GM18502 (cell line): Measurements from ENCODE around the gene IGDCC3.
"Not testable (repeated sequence)": the region's sequence is repeated elsewhere in the genome, so short reads cannot be mapped to it uniquely, and the experiment has no call there.

Experiments used
- ATAC-seq: cut with Tn5 transposase; IDR thresholded peaks from one replicate; pipeline ENCODE4 v1.9.1; 2021; ENCODE audit warnings: mild to moderate bottlenecking; ENCODE audit not compliant: unreplicated experiment, poor library complexity

The IGDCC3 gene

DNA sequence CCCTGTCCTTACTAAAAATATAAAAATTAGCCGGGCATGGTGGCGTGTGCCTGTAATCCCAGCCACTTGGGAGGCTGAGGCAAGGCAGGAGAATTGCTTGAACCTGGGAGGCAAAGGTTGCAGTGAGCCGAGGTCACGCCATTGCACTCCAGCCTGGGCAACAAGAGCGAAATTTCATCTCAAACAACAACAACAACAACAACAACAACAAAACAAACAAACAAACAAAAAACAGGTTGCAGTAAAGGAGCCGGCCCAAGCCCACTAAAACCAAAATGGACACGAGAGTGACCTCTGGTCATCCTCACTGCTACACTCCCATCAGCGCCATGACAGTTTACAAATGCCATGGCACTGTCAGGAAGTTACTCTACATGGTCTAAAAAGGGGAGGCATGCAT, 30.0 kb downstream of the IGDCC3 start:
- not testable (repeated sequence) for ATAC-seq

DNA sequence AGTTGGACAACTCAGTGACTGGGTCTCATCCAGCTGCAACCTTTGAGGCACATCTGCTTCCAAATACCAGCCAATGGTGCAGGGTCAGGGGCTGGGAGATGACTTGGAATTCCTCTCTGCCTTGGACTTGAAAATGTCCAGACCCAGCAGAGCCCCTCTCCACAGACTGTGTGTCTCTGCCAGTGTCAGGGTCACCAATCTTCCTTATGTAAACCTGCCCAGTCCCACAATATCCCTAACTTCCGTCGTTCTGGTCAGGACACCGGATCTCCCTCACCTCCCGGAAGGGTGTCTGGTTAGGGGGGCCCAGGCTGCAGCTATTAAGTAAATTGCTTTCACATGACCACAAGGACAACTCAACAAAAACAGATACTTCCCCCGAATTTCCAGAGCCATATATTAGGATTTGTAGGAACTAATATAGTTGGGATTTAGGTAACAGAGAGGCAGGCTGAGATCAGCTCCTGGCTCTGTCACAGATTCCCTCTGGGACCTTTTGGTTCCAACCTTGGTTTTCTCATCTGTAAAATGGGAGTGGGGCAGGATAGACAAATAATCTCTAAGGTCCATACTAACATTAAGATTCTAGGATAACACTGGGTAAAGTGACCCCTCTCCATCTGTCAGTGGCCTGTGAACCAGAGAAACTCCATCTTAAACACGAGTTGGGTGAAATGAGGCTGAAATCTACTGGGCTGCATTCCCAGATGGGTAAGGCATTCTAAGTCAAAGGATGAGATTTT, 30.8 kb downstream of the IGDCC3 start:
- ATAC-seq = no peak

DNA sequence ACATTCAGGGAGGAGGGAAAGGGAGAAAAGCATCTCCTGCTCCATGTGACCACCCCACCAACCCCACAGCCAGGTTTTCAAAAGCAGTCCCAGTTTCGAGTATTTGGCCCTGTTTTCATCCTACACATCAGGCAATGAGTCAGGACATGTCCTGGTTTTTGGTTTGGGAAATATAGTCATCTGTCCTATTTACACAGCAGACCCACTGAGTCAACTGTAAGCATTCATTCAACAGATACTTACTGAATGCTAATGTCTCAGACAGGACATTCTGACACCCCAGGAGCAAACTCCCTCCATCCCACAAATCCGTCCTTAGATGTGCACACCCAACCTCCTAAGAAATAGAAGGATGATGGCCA, 32.9 kb downstream of the IGDCC3 start:
- no peak for ATAC-seq

DNA sequence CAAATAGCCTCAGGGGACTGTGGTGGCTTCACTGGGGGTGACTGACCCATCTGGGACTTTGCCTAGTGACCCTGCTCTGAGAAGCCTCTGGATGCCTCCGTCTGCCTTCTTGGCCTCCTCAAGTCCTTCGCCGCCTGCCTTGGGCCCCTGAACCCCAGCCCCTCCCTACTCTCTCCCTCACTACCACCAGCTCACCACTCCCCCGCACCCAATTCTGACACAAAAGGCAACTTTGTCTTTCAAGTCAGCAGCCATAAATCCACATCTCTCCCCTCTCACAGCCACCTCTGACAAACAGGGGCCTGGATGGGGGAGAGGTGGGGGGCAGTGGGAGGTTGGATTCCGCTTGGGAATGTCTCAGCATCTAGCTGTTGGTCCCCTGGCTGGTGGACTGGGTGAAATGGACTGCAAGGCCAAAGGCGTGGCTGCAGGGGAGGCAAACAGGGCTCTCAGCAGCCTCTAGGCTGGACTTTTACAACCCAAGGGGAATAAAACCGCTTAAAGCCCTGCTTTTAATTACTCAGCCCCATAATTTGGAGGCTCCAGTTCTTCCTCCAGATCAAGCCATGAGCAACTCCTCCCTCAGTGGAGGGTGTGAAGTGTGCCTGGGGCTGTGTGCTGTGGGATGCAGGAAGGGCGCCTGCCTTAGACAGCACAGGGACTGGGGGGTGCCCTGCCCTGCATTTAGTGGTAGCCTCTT, 33.4 kb downstream of the IGDCC3 start:
- no peak for ATAC-seq

DNA sequence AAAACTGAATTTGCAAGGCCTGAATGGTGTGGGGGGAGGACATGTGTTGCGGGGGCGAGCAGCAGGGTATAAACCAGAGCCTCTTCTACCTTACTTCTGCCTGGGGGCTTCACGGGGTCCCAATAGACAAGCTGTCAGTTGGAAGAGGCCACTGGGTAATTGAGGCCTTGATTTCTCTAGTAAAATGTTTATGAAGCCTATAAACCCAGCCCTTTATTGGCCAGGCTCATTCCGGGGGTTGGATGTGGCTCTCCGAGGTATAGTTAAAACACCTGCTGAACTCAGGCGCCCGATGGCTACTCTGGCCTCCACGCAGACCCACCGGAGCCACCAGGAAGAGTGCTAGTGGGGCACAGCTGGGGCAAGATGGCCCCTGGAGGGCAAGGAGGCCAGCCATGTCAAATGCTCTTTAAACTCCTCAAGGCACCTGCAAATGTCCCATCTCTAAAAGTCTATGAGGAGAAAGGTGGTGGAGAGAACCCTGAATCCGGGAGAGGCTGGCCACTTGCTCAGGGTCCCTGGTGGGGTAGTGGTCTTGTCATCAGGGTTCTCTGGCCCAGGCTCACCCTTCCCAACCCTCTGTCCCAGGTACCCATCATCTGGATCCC, 34.3 kb downstream of the IGDCC3 start:
- ATAC-seq = no peak

DNA sequence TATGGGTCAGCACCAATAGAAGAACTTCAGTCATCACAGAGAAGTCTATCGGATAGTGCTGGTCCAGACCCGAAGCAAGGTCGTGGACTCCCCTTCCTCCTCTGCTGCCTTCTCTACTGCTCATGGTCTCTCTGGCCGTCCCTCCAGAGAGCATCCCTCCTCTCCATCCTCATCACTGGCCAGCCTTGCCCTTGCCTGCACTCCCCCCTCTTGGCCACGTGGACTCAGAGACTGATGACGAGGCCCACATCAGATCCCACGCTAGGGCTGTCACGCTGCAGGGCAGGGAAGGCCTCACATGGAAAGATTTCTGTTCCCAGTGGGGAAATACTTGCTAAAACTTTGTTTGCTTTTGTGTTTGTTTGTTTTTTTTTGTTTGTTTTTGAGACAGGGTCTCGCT, 35.3 kb downstream of the IGDCC3 start:
- no peak for ATAC-seq

DNA sequence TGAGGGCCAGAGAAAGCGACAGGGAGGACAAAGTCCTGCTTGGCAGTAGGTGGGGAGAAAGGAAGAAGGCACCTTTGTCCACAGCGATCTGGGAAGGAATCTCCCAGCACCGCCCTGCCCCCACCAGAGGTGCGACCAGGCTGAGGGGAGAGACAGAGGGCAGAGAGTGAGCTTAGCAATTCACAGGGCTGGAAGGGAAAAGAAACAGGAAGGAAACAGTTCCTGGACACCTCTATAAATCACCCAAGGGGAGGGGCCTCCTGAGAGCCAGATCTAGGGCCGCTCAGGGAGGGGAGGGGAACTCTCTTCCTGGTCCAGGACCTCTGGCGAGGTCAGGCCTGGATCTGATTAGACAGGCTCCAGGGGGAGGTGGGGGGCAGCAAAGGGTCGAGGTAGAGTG, 37.9 kb downstream of the IGDCC3 start:
- no peak for ATAC-seq

DNA sequence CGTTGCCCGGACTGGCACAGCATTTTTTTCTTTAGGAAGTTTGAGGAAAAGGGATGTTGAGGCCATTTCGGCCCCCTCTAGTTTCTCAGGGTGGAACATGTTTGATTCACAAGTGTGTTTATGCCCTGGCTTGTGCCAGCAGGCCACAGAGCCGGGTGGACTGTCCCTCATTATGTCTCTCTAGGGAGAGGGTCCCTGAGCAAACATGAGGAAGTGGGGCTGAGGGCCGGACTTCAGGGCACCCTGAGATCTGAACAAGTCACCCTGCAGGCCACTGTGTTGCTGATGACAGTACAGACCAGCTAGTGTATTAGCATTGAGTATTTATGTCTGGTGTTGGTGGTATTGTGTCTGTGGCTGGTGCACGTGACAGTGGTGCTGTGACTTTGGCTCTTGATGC, 38.4 kb downstream of the IGDCC3 start:
- ATAC-seq = no peak

DNA sequence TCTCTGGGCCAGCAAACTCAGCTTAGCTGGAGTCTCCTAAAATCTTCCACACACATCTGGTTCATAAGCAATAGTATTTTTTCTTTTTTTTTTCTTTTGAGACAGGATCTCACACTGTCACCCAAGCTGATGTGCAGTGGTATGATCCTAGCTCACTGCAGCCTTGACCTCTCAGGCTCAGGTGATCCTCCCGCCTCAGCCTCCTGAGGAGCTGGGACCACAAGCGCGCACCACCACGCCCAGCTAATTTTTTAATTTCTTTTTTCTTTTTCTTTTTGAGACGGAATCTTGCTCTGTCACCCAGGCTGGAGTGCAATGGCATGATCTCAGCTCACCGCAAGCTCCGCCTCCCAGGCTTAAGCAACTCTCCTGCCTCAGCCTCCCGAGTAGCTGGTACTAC, 39.0 kb downstream of the IGDCC3 start:
- ATAC-seq = no peak

DNA sequence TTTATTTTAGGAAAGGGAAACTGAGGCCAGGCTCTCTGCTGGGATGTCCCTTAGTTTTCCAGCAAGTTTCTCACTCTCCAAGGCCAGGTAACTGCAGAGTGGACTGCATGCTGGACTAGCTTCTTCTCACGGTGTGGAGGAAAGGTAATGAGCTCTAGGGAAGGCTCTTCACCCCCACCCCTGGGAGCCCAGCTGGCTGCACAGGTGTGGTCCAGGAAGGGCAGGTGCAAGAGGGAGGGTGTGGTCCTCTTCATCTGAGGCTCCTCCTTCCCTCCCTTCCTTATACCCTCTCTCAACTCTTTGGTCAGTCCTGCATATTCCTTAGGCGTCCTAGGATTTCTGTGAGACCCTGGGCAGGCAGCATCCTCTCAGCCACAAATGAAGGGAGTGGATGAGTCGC, 39.4 kb downstream of the IGDCC3 start:
- ATAC-seq = no peak

DNA sequence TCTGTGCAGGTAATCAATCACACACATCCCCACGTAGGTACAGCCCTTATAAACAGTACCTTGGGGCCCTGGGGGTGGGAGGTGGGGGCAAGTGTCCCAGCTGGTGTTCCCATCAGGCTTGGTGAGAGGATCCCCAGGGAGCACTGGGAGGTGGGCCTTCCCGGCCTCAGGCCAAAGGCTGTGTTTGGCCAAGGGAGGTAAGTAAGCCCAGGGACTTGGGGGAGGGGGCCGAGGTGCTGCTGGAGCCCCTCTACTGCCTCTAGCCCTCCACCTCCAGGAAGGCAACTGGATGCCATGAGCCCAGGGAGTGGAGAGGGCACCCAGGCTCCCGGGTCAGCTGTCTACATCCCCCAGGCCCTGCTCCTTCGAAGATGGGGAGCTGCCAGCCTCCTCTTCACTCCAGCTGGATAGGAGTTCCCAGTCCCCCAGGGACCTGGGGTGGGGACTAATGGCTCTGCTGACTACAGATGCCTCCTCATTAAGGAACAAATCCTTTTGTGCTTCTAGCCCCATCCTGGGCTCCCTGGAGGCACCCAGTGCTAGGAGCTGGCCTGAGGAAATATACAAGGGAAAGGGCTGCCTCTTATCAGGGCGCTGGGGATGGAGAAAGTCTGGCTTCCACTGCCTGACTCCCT, 40.2 kb downstream of the IGDCC3 start:
- ATAC-seq = no peak

DNA sequence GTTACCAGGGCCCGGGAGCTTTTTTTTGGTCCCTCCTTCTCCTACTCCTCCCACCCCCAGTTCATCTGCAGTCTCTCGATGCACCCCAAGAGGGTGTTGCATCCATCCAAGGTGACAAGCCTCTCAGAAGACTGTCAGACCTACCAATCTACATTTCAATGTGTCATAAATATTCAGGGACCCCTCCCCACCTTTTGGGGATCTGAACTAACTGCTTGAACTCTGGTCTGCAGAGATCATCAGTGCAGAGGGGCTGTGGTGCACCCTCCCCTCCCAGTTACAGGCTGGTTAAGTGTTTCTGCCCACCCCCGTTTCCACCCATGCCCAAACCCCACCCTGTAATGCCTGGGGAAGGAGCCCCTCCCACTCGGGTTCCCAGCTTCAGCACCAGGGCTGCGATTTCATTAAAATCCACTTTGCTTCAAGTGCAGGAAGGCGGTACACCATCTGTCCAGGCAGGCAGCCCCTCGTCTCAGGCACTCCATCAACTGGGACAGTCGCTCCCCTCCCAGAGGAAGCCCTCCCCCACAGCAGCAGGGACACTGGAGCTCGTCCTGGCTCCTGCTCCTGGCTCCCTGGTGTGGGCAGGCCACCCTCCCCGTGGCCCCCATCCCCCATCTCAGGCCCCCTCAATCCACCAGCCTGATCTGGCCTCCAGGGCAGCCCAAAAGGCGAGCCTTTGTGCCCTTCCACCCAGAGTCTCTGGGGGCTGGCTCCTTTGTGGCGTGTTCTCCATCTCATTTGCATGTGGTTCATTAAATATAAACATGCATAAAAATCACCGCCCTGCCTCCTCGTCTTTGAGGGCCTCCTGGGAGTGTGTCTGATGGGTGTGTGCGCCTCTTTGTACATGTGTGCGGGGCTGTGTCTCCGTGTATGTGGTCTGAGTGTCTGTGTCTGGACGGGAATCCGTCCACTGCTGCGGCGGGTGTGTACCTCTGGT, 41.0 kb downstream of the IGDCC3 start:
- ATAC-seq = no peak

DNA sequence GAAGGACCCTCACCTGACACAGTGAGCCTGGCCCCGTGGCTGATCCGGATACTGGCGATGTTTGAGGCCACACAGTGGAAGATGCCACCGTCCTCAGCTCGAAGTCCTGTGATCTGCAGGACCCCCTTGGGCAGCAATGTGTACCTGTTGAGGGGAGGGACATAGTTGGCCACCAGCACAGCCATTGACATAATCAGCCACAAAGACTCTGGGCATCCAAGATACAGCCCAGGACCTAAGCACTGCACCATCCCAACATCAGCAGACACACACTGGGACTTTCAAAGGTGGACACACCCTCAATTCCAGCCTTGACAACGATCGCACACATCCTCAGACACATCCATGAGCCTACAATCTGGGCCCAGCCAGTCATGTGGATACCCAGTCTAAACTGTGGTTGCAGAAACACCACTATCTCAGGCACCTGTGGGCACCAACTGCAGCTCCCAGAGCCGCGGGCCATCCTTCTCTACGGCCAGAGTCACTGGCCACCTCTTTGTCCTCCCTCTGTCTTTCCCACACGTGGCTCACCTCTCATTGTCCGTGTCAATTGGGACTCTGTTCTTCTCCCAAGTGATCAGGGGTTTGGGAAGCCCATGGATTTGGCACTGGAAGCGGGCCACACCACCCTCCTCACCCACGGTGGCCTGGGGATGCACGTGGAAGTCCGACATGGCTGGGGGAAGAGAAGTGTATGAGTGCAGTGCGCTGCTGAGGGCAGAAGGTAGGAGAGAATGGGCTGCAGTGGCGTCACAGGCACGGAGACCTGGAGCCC, 42.3 kb downstream of the IGDCC3 start:
- no peak for ATAC-seq

DNA sequence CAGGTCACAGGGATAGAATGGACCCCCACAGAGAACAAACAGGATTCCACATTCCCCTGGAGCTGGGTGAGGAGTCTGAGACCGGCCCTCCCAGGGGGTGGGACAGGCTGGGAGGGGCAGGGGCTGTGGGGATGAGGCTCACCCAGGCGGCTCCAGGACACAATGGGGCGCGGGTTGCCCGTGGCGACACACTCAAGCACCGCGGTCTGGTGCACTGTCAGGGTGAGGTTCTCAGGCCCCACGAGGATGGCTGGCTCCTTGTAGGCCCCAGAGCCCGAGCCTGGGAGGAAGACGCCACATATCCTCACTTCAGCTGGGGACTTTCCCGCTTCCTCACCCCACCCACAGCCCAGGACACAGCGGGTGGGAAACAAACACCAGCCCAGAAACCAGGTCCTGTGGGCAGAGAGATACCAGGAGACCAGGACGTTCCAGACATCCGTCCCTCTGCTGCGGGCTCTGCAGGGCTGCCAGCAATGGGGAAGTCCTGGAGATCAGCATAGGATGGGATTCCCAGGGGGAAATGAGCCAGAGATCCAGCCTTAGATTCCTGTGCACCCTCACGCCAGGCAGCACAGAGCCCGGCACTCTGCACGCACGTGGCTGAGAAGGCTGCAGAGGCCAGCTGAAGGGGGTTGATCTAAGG, 43.1 kb downstream of the IGDCC3 start:
- ATAC-seq = no peak

DNA sequence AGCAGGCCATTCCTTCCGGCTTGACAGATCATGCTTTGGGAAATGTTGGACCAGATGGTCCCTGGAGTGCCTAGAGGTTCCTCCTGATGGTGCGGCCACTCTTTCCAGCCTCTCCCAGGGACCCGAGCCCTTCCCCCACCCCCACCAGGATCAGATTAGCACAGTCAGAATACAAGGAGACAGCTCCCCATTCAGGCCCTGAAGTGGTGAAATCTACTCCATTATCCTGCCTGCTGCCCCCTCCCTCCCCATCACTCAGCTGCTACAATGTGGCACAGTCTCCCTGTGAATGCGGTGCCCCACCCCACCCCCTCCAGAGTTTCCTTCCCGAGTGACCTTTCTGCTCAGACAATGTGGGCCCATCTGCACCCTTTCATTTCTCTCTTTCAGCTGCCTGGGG, 43.9 kb downstream of the IGDCC3 start:
- ATAC-seq = no peak

DNA sequence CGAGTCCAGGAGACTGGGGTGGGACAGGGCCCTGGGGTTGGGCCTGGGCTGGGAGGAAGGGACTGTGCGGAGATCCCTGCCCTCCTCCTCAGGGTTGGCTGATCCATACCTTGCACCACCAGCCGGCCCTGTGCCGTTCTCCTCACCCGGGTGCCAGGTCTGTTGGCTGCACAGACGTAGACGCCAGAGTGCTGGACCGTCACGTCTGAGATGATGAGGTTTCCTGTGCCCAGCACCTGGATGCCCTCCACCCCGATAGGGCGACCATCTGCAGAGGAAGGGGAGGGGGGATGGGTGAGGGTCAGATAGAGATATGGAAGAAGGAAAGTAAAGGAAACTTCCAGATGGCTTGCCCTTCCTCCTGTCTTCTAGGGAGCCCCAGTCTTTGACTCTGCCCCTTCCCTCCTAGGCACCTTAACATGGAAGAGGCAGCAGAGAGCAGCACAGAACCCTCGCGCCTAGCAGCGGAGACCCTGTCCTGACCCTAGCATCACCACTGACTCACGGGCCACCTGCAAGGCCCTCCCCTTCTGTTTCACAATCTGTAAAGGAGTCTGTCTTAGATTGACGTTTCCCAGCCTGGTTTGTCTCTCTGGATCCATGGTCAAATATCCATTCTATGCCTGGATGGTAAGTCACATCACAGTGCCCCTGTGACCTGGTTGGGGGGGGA, 44.5 kb downstream of the IGDCC3 start:
- ATAC-seq = no peak

DNA sequence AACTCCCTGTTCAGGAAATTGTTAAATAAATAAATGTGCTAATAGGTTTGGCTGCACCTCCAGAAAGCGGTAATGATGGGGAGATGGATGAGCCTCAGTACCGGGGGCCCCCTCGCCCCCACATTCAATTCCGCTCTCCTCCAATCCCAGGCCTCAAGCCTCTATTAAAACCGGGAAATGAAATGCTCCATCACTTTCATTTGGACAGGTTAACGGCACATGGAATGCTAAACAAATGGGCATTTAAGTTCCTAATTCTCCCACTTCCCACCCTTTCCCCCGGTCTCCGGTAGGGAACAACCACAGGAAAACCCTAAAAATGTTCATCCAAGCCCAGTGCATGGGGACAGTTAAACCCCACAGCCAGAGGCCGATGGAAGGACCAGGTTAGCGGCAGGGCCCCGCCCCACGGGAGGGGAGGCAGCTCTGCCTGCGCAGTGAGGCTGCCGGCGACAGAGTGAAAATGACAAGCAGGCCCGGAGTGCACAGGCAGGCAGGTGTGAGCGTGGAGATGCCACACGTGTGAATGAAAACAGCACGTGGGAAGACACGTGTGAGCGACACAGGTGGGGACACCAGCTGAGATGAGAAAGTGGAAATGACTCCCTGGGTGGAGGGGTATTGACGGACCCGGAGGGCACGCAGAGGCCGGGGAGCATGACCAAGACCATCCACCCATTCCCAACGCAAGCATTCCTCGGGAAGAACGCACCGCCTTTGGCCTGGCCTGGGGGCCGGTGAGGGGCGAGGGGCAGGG, 45.2 kb downstream of the IGDCC3 start:
- ATAC-seq = no peak

DNA sequence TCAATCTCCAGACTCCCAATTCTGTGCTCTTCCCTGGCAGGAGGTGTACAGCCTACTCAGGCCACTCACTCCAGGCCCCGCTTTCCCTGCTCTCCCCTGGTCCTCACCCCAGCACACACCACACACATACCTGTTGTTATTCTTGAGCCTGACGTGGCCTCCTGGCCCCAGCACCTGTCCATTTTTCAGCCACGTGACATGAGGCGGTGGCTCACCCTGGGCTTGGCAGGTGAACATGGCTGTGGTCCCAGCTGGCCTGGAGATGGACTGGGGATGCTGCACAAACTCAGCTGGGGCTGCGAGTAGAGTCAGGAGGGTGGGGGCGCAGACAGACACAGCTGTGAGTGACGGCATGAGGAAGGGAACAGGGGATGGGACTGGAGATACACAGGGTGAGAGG, 46.0 kb downstream of the IGDCC3 start:
- no peak for ATAC-seq
